ENCODE data around the gene SMIM34. TPM values are rescaled to one million over a fixed set of nuclear protein-coding genes. Genes with fewer than 3 reads are reported as not detected.
"Not testable (repeated sequence)": the region's sequence is repeated elsewhere in the genome, so short reads cannot be mapped to it uniquely, and the experiment has no call there.

Gene SMIM34
- total RNA-seq, 1 donor from 2014 or later = not detected

DNA sequence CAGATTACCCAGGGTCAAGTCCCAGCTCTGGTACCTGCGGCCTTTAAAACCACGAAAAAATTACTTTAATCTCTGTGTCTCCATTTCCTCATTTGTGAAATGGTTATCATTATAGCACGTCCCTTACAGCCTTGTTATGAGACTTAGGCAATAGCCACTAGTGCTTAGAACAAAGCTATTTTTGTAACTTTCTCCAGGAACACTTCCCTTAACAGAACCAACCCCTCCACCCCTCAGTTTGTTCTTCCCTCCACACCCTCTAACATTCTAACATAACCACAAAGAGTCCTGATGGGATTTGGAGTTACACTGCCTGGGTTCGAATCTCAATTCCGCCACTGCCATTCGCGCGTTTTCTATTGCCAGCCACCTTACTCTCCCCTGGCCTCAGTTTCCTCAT is 49.3 kb downstream of the SMIM34 start:
- not testable (repeated sequence) for DNase-seq (ENCODE audit: low read depth, low spot score)

DNA sequence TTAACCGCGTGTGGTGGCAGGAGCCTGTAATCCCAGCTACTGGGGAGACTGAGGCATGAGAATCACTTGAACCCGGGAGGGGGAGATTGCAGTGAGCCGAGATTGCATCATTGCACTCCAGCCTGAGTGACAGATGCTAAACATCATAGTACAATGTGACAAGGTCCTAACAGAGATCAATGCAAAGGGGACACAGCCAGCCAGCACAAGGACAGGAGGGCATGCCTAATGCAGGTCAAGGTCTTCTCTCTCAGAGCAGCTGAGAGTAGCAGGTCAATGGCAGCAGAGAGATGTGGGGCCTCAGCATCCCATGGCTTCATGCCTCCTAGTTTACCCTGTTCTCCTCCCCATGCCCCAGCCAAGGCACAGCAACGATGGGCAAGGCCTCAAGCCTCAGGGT is 51.4 kb downstream of the SMIM34 start:
- no peak for DNase-seq (ENCODE audit: low read depth, low spot score)

DNA sequence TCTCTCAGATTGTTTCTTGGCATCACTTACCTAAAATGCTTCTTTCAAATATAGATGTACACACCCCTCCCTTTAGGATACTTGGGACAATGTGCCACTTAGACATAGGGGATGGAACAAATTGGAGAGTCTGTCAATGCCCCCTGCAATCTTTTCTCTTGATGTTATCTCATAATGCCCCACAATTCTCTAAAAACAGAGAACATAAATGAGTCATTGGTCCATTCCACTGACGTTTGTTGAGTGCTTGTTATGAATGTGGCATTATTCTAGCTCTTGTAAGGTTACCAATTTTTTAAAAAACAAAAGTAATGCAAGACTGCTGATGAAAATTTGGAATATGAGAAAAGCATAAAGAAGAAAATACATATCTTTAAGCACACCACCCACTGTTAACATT is 54.0 kb downstream of the SMIM34 start:
- DNase-seq (ENCODE audit: low read depth, low spot score) = no peak

Other genes with a start within 250 kb of the SMIM34 start
- gene KCNE2, start 59.9 kb downstream of the SMIM34 start, total RNA-seq = not detected in 2 replicates
- 7.6 and 21.9 TPM in 2 replicates for gene SMIM11, start 48.4 kb downstream of the SMIM34 start, total RNA-seq
- 0.13 and 0.14 TPM in 2 replicates for gene KCNE1, start 88.3 kb upstream of the SMIM34 start, total RNA-seq
- 20.6 and 22.0 TPM in 2 replicates for gene RCAN1, start 191.2 kb upstream of the SMIM34 start, total RNA-seq
- gene CLIC6, start 245.0 kb upstream of the SMIM34 start, total RNA-seq = not detected in 2 replicates